Ovary (tissue), 9 donors: ENCODE results near the gene KCNJ6. TPM values are rescaled to one million over a fixed set of nuclear protein-coding genes. Genes with fewer than 3 reads are reported as not detected.

ENCODE experiments used
- DNase-seq, 5 donors: peaks; one replicate each; pipeline ENCODE4 v3.0.0-alpha.2; 2019 to 2020
- H3K27ac ChIP-seq, 2 donors: fragments of 200-600 bp; one replicate each; pipeline versions ENCODE4 v1.5.1 to v1.8.0; 2019 to 2022
- H3K27me3 ChIP-seq: fragments of 200-600 bp; one replicate; pipeline ENCODE4 v1.8.0; 2022
- H3K36me3 ChIP-seq: fragments of 200-600 bp; sonication (generic); one replicate; pipeline ENCODE4 v1.5.1; 2019
- H3K4me1 ChIP-seq: one replicate; pipeline ENCODE4 v1.8.1; 2013; ENCODE audit warnings: mild to moderate bottlenecking, moderate library complexity; ENCODE audit not compliant: insufficient read depth
- H3K4me3 ChIP-seq: fragments of 200-600 bp; sonication (generic); one replicate; pipeline ENCODE4 v1.5.1; 2017
- H3K9me3 ChIP-seq, 2 donors: fragments of 200-600 bp in 1 of 2; sonication (generic) in 1 of 2; one replicate each; pipeline versions ENCODE4 v1.5.1 to v1.8.1; 2013 to 2019; ENCODE audit warnings: mild to moderate bottlenecking in 1 of 2, moderate library complexity in 1 of 2
- EP300 ChIP-seq: sonication (generic); formaldehyde crosslinking; IDR thresholded peaks from one replicate; pipeline ENCODE4 v1.6.1; 2017; ENCODE audit warnings: antibody characterized with exemption
- POLR2A ChIP-seq: fragments of 450-650 bp; IDR thresholded peaks from one replicate; pipeline ENCODE4 v1.6.1; 2017; ENCODE audit warnings: antibody characterized with exemption, mild to moderate bottlenecking, moderate library complexity
- WGBS, 3 donors: extraction: QIAGEN DNeasy Blood & Tissue Kit in 1 of 3; methylation state at CpG; one replicate each; pipeline versions ENCODE4 v1.1.5 to v1.1.7; 2013 to 2017; 5-methylcytosine and 5-hydroxymethylcytosine counted together
- intact Hi-C, 4 donors: fragments of 100-400 bp; cut with DNase I; formaldehyde crosslinking; loops; one replicate each; pipeline versions ENCODE4 v1.11.0 to v1.15.1; 2022 to 2023
- polyA plus RNA-seq, 2 donors: library from polyadenylated mRNA; stranded (reverse); fragments of 200-250 nt in 1 of 2; fragments of 350-450 nt in 1 of 2; fragmentation: Illumina TruSeq in 1 of 2; extraction: RNeasy Lipid Tissue Mini Kit (QIAGEN cat#74804) in 1 of 2; gene quantifications; one replicate each; pipeline ENCODE4 v1.2.3, GENCODE V29; 2013 to 2014
- total RNA-seq, 7 donors: library from RNA; depleted of rRNA in 2 of 7; stranded (reverse); fragments of >200 nt in 2 of 7; fragmentation: NEBNext Ultra II Directional in 3 of 7; extraction: Animal tissue kit (Norgen Biotek cat#: 25700) in 3 of 7; gene quantifications; one replicate each; pipeline versions ENCODE4 v1.1.0 to v1.2.4, GENCODE V29; 2016 to 2023
- TF ChIP-seq, protein P1 (sequence below), 3 donors: fragments of 450-650 bp in 2 of 3; fragments of 200-600 bp in 1 of 3; IDR thresholded peaks; one replicate each; pipeline versions ENCODE4 v1.5.1 to v1.8.0; 2016 to 2022; ENCODE audit warnings: antibody characterized with exemption in 3 of 3, mild to moderate bottlenecking in 1 of 3
- donor health status: DM: no; HTN: no; CAD: no; lungs with moderate emphysema.
- donor health status: DM: no; HTN: no; CAD: no.
- donor health status: Bipolar disorder and iron deficiency.
- donor health status: DM: yes; HTN: yes; CAD: no.
- donor health status: DM: no; HTN: no; CAD: no.
- donor health status: DM: yes; HTN: yes; CAD: no.

Gene KCNJ6
- total and polyA plus RNA-seq, 9 donors: 0.01 TPM; not detected in 8

DNA sequence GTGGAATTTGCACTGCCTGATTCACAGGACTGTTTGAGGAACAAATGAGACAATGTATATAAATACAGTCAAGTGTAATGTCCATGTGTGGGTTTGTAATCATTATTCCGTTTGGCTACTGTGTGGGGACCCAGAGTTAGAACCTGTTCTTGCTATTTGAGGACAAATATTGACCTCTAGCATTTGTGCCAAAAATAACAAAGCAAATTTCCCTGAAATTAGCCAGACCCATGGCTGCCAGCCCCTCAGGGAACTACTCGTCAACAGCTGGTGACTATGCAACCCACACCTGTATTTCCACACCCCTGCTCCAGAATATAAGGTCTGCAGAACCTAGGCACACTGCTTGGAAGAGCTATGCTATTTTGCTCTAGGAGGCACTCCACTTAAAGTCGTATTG lies 70.7 kb downstream of the KCNJ6 start:
- Histone ChIP-seq H3K9me3 (no peaks in the 10 kb centered on the region), H3K4me1 (no peaks in the 10 kb centered on the region)

GRCh38 chr21:37843191-37843590 lies 73.1 kb downstream of the KCNJ6 start:
- H3K36me3 ChIP-seq: no peaks in the 10 kb centered on the region

More for the DNA sequence above, 70.7 kb downstream of the KCNJ6 start:
- TF ChIP-seq POLR2A (no peak), EP300 (no peak)
- TF ChIP-seq, protein P1, sequence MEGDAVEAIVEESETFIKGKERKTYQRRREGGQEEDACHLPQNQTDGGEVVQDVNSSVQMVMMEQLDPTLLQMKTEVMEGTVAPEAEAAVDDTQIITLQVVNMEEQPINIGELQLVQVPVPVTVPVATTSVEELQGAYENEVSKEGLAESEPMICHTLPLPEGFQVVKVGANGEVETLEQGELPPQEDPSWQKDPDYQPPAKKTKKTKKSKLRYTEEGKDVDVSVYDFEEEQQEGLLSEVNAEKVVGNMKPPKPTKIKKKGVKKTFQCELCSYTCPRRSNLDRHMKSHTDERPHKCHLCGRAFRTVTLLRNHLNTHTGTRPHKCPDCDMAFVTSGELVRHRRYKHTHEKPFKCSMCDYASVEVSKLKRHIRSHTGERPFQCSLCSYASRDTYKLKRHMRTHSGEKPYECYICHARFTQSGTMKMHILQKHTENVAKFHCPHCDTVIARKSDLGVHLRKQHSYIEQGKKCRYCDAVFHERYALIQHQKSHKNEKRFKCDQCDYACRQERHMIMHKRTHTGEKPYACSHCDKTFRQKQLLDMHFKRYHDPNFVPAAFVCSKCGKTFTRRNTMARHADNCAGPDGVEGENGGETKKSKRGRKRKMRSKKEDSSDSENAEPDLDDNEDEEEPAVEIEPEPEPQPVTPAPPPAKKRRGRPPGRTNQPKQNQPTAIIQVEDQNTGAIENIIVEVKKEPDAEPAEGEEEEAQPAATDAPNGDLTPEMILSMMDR (IDR thresholded peaks at IDR 0.05): no peak
- DNase-seq: no peak
- H3K36me3 ChIP-seq: no peaks in the 10 kb centered on the region
- 12 to 20% (median 15%) methylated on average over 3 of the region's 3 CpGs for WGBS, 3 donors
- intact Hi-C loops: no loop called here
- H3K27me3 ChIP-seq: no peaks in the 10 kb centered on the region
- H3K4me3 ChIP-seq: no peak overlapping the region
- H3K27ac ChIP-seq: no peak overlapping the region

DNA sequence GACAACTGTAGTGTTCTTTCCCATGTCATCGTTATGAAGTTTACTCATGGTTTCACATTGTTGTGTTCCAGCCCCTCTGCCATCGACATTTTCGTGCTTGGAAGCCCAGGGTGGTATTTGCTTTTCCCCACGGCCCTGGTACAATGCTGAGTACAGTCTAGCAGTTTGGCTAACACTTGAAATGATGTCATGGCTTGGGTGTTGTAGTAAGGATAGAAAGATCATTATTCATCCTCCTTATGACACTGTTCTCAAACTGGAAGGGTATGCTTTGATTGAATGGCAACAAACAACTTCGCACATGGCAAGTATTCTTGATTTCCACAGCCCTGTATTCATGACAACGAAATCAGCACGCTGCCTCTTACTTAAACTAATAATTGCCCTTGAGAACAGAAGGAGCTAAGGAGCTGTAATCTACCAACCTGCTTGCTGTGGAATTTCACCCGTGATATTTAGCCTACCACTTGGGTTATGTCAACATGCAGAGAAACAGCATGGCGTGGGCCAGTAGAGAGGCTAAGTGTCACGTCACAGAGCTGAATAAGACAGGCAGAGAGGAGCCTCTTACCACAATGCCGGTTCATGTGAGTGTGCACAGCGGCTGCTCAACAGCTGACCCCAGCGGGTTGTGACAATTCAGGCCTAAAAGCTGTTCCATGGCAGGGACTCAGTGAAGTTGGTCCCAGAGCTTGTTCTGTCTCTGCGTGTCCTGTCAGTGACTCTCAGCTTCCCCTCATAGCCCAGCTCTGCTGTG lies 73.9 kb downstream of the KCNJ6 start:
- Histone ChIP-seq H3K4me3 (no peak overlapping the region), H3K36me3 (no peaks in the 10 kb centered on the region), H3K9me3 (no peaks in the 10 kb centered on the region), H3K4me1 (no peaks in the 10 kb centered on the region), H3K27me3 (no peaks in the 10 kb centered on the region), H3K27ac (no peak overlapping the region)
- TF ChIP-seq POLR2A (no peak), EP300 (no peak)
- TF ChIP-seq, protein P1 (IDR thresholded peaks at IDR 0.05): no peak
- no peak for DNase-seq
- intact Hi-C loops: no loop called here
- WGBS, 3 donors: 74 to 84% (median 81%) methylated on average over 14 of the region's 14 CpGs

More at GRCh38 chr21:37843191-37843590, 73.1 kb downstream of the KCNJ6 start:
- no peak for DNase-seq
- TF ChIP-seq, protein P1 (IDR thresholded peaks at IDR 0.05): no peak
- TF ChIP-seq EP300 (no peak), POLR2A (no peak)
- intact Hi-C loops: no loop called here
- Histone ChIP-seq H3K9me3 (no peaks in the 10 kb centered on the region), H3K4me1 (no peaks in the 10 kb centered on the region), H3K27ac (no peak overlapping the region), H3K4me3 (no peak overlapping the region), H3K27me3 (no peaks in the 10 kb centered on the region)
- WGBS, 3 donors: 54 to 73% (median 63%) methylated on average over 1 of the region's 1 CpG

GRCh38 chr21:37837381-37837780 lies 78.9 kb downstream of the KCNJ6 start:
- 91 to 99% (median 96%) methylated on average over 3 of the region's 3 CpGs for WGBS, 3 donors
- intact Hi-C loops: no loop called here
- no peak overlapping the region for H3K4me3 ChIP-seq
- H3K9me3 ChIP-seq: no peaks in the 10 kb centered on the region
- no peak overlapping the region for H3K27ac ChIP-seq
- DNase-seq: no peak
- H3K36me3 ChIP-seq: no peaks in the 10 kb centered on the region
- TF ChIP-seq EP300 (no peak), POLR2A (no peak)
- TF ChIP-seq, protein P1 (IDR thresholded peaks at IDR 0.05): no peak
- no peaks in the 10 kb centered on the region for H3K4me1 ChIP-seq
- H3K27me3 ChIP-seq: no peaks in the 10 kb centered on the region
